H1 (cell line): Measurements from ENCODE around the gene ITPKC. TPM values are rescaled to one million over a fixed set of nuclear protein-coding genes. Genes with fewer than 3 reads are reported as not detected.

ENCODE experiments used
- CTCF ChIA-PET: fragments of 300-600 bp; sonication (Branson Sonifier 250); formaldehyde crosslinking; loops from one replicate; lab custom pipeline; 2021; ENCODE audit not compliant: partially characterized antibody; lab: Charles Lee
- POLR2A ChIA-PET: fragments of 300-600 bp; sonication (Branson Sonifier 250); formaldehyde crosslinking; loops from one replicate; lab custom pipeline; 2021; ENCODE audit warnings: inconsistent platforms; ENCODE audit not compliant: partially characterized antibody; lab: Charles Lee
- DNase-seq, 2 experiments: peaks; one replicate each; pipeline versions ENCODE4 v3.0.0 to v3.0.0-alpha.2; 2010 to 2022; ENCODE audit warnings: low spot score in 2 of 2, low read depth in 1 of 2, mixed read lengths in 1 of 2
- FAIRE-seq: peaks from 2 replicates; lab custom pipeline; 2011; peaks lifted over from hg19 to GRCh38; lab: Jason Lieb, UNC
- H2AFZ ChIP-seq: 2 replicates; pipeline ENCODE4 v1.8.1; 2012; ENCODE audit warnings: low read length, inconsistent platforms
- H2AK5ac ChIP-seq: 2 replicates; pipeline ENCODE4 v1.6.1; 2013; ENCODE audit warnings: low read depth, low read length
- H2BK120ac ChIP-seq: replicated peaks from 2 replicates; pipeline ENCODE3; 2013; ENCODE audit warnings: low read depth, low read length, inconsistent platforms
- H2BK12ac ChIP-seq: 2 replicates; pipeline ENCODE4 v1.6.1; 2013; ENCODE audit warnings: low read depth, low read length
- H2BK15ac ChIP-seq: 2 replicates; pipeline ENCODE4 v1.6.1; 2013; ENCODE audit warnings: low read length
- H2BK20ac ChIP-seq: 2 replicates; pipeline ENCODE4 v1.6.1; 2013; ENCODE audit warnings: low read length
- H2BK5ac ChIP-seq: 2 replicates; pipeline ENCODE4 v1.6.1; 2013; ENCODE audit warnings: low read depth, low read length
- H3K14ac ChIP-seq: 2 replicates; pipeline ENCODE4 v1.6.1; 2013; ENCODE audit warnings: inconsistent platforms; ENCODE audit not compliant: insufficient read length
- H3K18ac ChIP-seq: 2 replicates; pipeline ENCODE4 v1.6.1; 2013; ENCODE audit warnings: low read length; ENCODE audit errors: extremely low read depth
- H3K23ac ChIP-seq: 2 replicates; pipeline ENCODE4 v1.6.1; 2013; ENCODE audit warnings: inconsistent platforms; ENCODE audit not compliant: insufficient read length
- H3K23me2 ChIP-seq: 2 replicates; pipeline ENCODE4 v1.6.1; 2013; ENCODE audit warnings: low read depth, low read length
- H3K27ac ChIP-seq: 2 replicates; pipeline ENCODE4 v1.6.1; 2011; ENCODE audit warnings: low read depth, low read length, inconsistent platforms
- H3K27me3 ChIP-seq, 4 experiments: replicated peaks in 1 of 4; 1 replicate in 1 of 4; 2 replicates in 3 of 4; pipeline versions ENCODE4 v1.6.1 to v1.8.1; 2011 to 2013; ENCODE audit warnings: low read length in 3 of 4, mild to moderate bottlenecking in 3 of 4, inconsistent platforms in 2 of 4, mixed read lengths in 2 of 4, moderate library complexity in 1 of 4; ENCODE audit not compliant: control insufficient read depth in 3 of 4, insufficient read depth in 3 of 4; ENCODE audit errors: extremely low read depth in 1 of 4
- H3K36me3 ChIP-seq, 4 experiments: 2 replicates each; pipeline versions ENCODE4 v1.6.1 to v1.8.1; 2011 to 2013; ENCODE audit warnings: mild to moderate bottlenecking in 4 of 4, low read length in 3 of 4, moderate library complexity in 2 of 4, control low read depth in 1 of 4, inconsistent platforms in 1 of 4; ENCODE audit not compliant: insufficient read depth in 4 of 4, control insufficient read depth in 2 of 4
- H3K4ac ChIP-seq: replicated peaks from 2 replicates; pipeline ENCODE3; 2013; ENCODE audit warnings: low read length, low read depth, mixed read lengths, inconsistent platforms; ENCODE audit not compliant: insufficient read length
- H3K4me1 ChIP-seq, 4 experiments: replicated peaks in 1 of 4; 1 replicate in 1 of 4; 2 replicates in 3 of 4; pipeline versions ENCODE4 v1.6.1 to v1.8.1; 2011 to 2013; ENCODE audit warnings: low read length in 3 of 4, inconsistent platforms in 2 of 4, mixed read lengths in 1 of 4; ENCODE audit not compliant: insufficient read depth in 4 of 4, control insufficient read depth in 3 of 4
- H3K4me2 ChIP-seq, 2 experiments: 2 replicates each; pipeline versions ENCODE4 v1.6.1 to v1.8.1; 2011 to 2013; ENCODE audit warnings: low read depth in 2 of 2, low read length in 2 of 2, control low read depth in 1 of 2, inconsistent platforms in 1 of 2, mild to moderate bottlenecking in 1 of 2; ENCODE audit not compliant: insufficient read depth in 1 of 2
- H3K4me3 ChIP-seq, 4 experiments: fragments of 200-600, 300-600 bp in 1 of 4; sonication (generic), shearing (Covaris generic), sonication (Bioruptor Twin) in 1 of 4; 2 replicates each; pipeline versions ENCODE4 v1.5.1 to v1.8.1; 2011 to 2016; ENCODE audit warnings: low read length in 4 of 4, low read depth in 3 of 4, control low read depth in 2 of 4, inconsistent platforms in 2 of 4, mild to moderate bottlenecking in 2 of 4, mixed read lengths in 1 of 4, moderate library complexity in 1 of 4; ENCODE audit not compliant: insufficient read depth in 2 of 4; ENCODE audit errors: extremely low read depth in 1 of 4
- H3K56ac ChIP-seq: replicated peaks from 2 replicates; pipeline ENCODE3; 2013; ENCODE audit warnings: low read depth, mild to moderate bottlenecking, mixed read lengths, low read length, inconsistent platforms; ENCODE audit not compliant: insufficient read length
- H3K79me1 ChIP-seq: 2 replicates; pipeline ENCODE4 v1.6.1; 2013; ENCODE audit warnings: low read depth, low read length, control low read depth
- H3K79me2 ChIP-seq, 2 experiments: 2 replicates each; pipeline versions ENCODE4 v1.6.1 to v1.8.1; 2012 to 2013; ENCODE audit warnings: low read length in 2 of 2, mild to moderate bottlenecking in 2 of 2, inconsistent platforms in 1 of 2; ENCODE audit not compliant: insufficient read depth in 2 of 2, control insufficient read depth in 1 of 2
- H3K9ac ChIP-seq, 4 experiments: replicated peaks in 1 of 4; 1 replicate in 1 of 4; 2 replicates in 3 of 4; pipeline versions ENCODE4 v1.6.1 to v1.8.1; 2011 to 2013; ENCODE audit warnings: low read depth in 3 of 4, low read length in 3 of 4, control low read depth in 2 of 4, mild to moderate bottlenecking in 2 of 4, moderate library complexity in 2 of 4, inconsistent platforms in 1 of 4; ENCODE audit errors: extremely low read depth in 1 of 4
- H3K9me3 ChIP-seq, 2 experiments: 2 replicates each; pipeline versions ENCODE4 v1.6.1 to v1.8.1; 2012 to 2013; ENCODE audit warnings: mild to moderate bottlenecking in 2 of 2, moderate library complexity in 2 of 2, control low read depth in 1 of 2, inconsistent platforms in 1 of 2, low read depth in 1 of 2, low read length in 1 of 2, mixed read lengths in 1 of 2; ENCODE audit not compliant: insufficient read depth in 2 of 2
- H4K20me1 ChIP-seq, 2 experiments: replicated peaks in 1 of 2; 2 replicates each; pipeline versions ENCODE3 to v1.8.1; 2011 to 2013; ENCODE audit warnings: inconsistent platforms in 2 of 2, low read length in 2 of 2, mild to moderate bottlenecking in 1 of 2; ENCODE audit not compliant: insufficient read depth in 2 of 2, control insufficient read depth in 1 of 2
- H4K5ac ChIP-seq: 2 replicates; pipeline ENCODE4 v1.6.1; 2013; ENCODE audit warnings: low read length, low read depth, mixed read lengths, inconsistent platforms; ENCODE audit not compliant: insufficient read length
- H4K8ac ChIP-seq: 2 replicates; pipeline ENCODE4 v1.8.0; 2013; ENCODE audit warnings: mild to moderate bottlenecking, moderate library complexity, low read length, inconsistent platforms; ENCODE audit not compliant: insufficient read depth; ENCODE audit errors: extremely low read depth
- H4K91ac ChIP-seq: replicated peaks from 2 replicates; pipeline ENCODE3; 2013; ENCODE audit warnings: low read length, mixed read lengths, inconsistent platforms; ENCODE audit not compliant: insufficient read length
- CBX8 ChIP-seq: fragments of 300-800, 300-1000 bp; sonication (generic); IDR thresholded peaks from 2 replicates; pipeline ENCODE4 v1.7.1; 2016; ENCODE audit warnings: low read depth, low read length, borderline replicate concordance
- CREB1 ChIP-seq: IDR thresholded peaks from 2 replicates; pipeline ENCODE4 v1.6.1; 2012; ENCODE audit warnings: inconsistent platforms
- GTF2F1 ChIP-seq: IDR thresholded peaks from 2 replicates; pipeline ENCODE4 v1.6.1; 2012; ENCODE audit warnings: low read depth, low read length, improper control_type of control experiment, borderline replicate concordance
- HDAC2 ChIP-seq, 2 experiments: fragments of 300-600 bp in 1 of 2; sonication (generic) in 1 of 2; IDR thresholded peaks; 2 replicates each; pipeline ENCODE4 v1.6.1; 2011 to 2012; ENCODE audit warnings: low read depth in 2 of 2, low read length in 2 of 2, mild to moderate bottlenecking in 2 of 2, moderate library complexity in 2 of 2, borderline replicate concordance in 1 of 2, inconsistent platforms in 1 of 2
- NANOG ChIP-seq: IDR thresholded peaks from 2 replicates; pipeline ENCODE4 v1.6.1; 2011; ENCODE audit warnings: low read length, low read depth, mild to moderate bottlenecking, inconsistent platforms; ENCODE audit not compliant: insufficient read depth, poor library complexity, severe bottlenecking
- RBBP5 ChIP-seq: IDR thresholded peaks from 2 replicates; pipeline ENCODE4 v1.7.1; 2012; ENCODE audit warnings: low read depth, mild to moderate bottlenecking, inconsistent platforms, low read length, moderate library complexity, borderline replicate concordance
- RXRA ChIP-seq: IDR thresholded peaks from 2 replicates; pipeline ENCODE4 v1.6.1; 2011; ENCODE audit warnings: low read depth, mild to moderate bottlenecking, low read length, moderate library complexity; ENCODE audit not compliant: insufficient read depth
- SIN3A ChIP-seq, 2 experiments: IDR thresholded peaks in 1 of 2; conservative IDR thresholded peaks in 1 of 2; 2 replicates each; pipeline ENCODE4 v1.6.1; 2011 to 2012; ENCODE audit warnings: low read length in 2 of 2, improper control_type of control experiment in 1 of 2, low read depth in 1 of 2, mild to moderate bottlenecking in 1 of 2
- TAF7 ChIP-seq: optimal IDR thresholded peaks from 2 replicates; pipeline ENCODE3; 2011; ENCODE audit warnings: low read depth, mild to moderate bottlenecking, inconsistent platforms, low read length, moderate library complexity, borderline replicate concordance
- ZNF274 ChIP-seq: IDR thresholded peaks from 2 replicates; pipeline ENCODE4 v1.7.0; 2012; ENCODE audit warnings: low read length, borderline replicate concordance; ENCODE audit errors: extremely low read depth
- WGBS, 2 experiments: shearing (Covaris generic) in 1 of 2; methylation state at CpG; one replicate each; pipeline versions ENCODE4 v1.1.6 to v1.1.7; 2013 to 2015; ENCODE audit warnings: low lambda C conversion rate in 2 of 2, mixed read lengths in 2 of 2, inconsistent platforms in 1 of 2, low coverage in 1 of 2, missing lambda C conversion rate in 1 of 2; ENCODE audit not compliant: insufficient replicate concordance in 2 of 2, insufficient coverage in 1 of 2, insufficient read length in 1 of 2; ENCODE audit errors: extremely low coverage in 1 of 2, missing lambda C conversion rate in 1 of 2; 5-methylcytosine and 5-hydroxymethylcytosine counted together
- polyA plus RNA-seq, 7 experiments: library from polyadenylated mRNA; depleted of rRNA in 3 of 7; stranded (reverse) in 5 of 7; unstranded in 2 of 7; fragments of >200 nt in 5 of 7; fragments of 200-250 nt in 2 of 7; gene quantifications; 1 replicate in 5 of 7; 2 replicates in 1 of 7; 4 replicates in 1 of 7; pipeline versions ENCODE4 v1.2.1 to v1.2.3, GENCODE V29; 2011 to 2013; ENCODE audit warnings: missing spikeins in 2 of 7, mixed read lengths in 2 of 7
- total RNA-seq: library from RNA; stranded (reverse); fragmentation: NEBNext Ultra II Directional; extraction: Animal tissue kit (Norgen Biotek cat#: 25700); gene quantifications from 2 replicates; pipeline ENCODE4 v1.2.1, GENCODE V29; 2021

Gene ITPKC
- total and polyA plus RNA-seq, 2 of the 8 experiments (the other 6 are each of a cell fraction or from before 2014, with no cell fraction given), result 5.2 to 8.9 TPM

- ChIA-PET CTCF (interaction anchor here (1.0 kb wide), 1 partner anchor 38 kb away, joined by 3 read pairs; no protein-coding TSS in a partner anchor), POLR2A (interaction anchor here (1.3 to 1.5 kb wide), 2 partner anchors 18 to 134 kb away, joined by 3 to 5 read pairs; no protein-coding TSS in a partner anchor)
- no peak overlapping the region for H2BK120ac ChIP-seq
- H3K27me3 ChIP-seq, result no peaks in the 10 kb centered on the region; a peak in 1 of 7 replicates
- H4K91ac ChIP-seq, result no peak overlapping the region
- H3K9me3 ChIP-seq, result no peaks in the 10 kb centered on the region
- H3K23ac ChIP-seq, result no peak overlapping the region
- FAIRE-seq (no peak), DNase-seq (no peak)
- H4K8ac ChIP-seq, result no peak overlapping the region
- H2AK5ac ChIP-seq, result no peak overlapping the region
- H2BK5ac ChIP-seq, result no peak overlapping the region
- no peak overlapping the region for H2AFZ ChIP-seq
- H3K56ac ChIP-seq, result no peak overlapping the region
- no peaks in the 10 kb centered on the region for H3K79me1 ChIP-seq
- H3K36me3 ChIP-seq, result peaks cover 9 to 61% (median 34%) of the 10 kb centered on the region in 4 experiments; a peak in 7 of 8 replicates
- H3K18ac ChIP-seq, result no peak overlapping the region
- no peak overlapping the region for H3K27ac ChIP-seq
- no peaks in the 10 kb centered on the region for H3K4me1 ChIP-seq
- H4K20me1 ChIP-seq, result peaks cover 0 to 11% of the 10 kb centered on the region in 2 experiments
- H3K4me3 ChIP-seq, result no peak overlapping the region
- H3K4ac ChIP-seq, result no peak overlapping the region
- TF ChIP-seq RBBP5, result no peak
- no peak for TF ChIP-seq CBX8
- no peak for TF ChIP-seq HDAC2 (IDR thresholded peaks at IDR 0.05; ENCODE audit: borderline replicate concordance in 1 of 2, low read depth in 2 of 2, low read length in 2 of 2)
- no peak for TF ChIP-seq CREB1
- no peak for TF ChIP-seq SIN3A (conservative IDR thresholded peaks at IDR 0.05 in 1 of 2, IDR thresholded peaks at IDR 0.05 in 1 of 2; ENCODE audit: low read depth in 1 of 2, low read length in 2 of 2)
- TF ChIP-seq NANOG, result no peak
- TF ChIP-seq TAF7, result no peak
- no peak for TF ChIP-seq RXRA
- no peak for TF ChIP-seq GTF2F1
- no peak for TF ChIP-seq ZNF274
- no peak overlapping the region for H3K4me2 ChIP-seq
- 92% methylated on average over 7 of the region's 7 CpGs; no CpG with 5 or more reads in 1 of the 2 experiments for WGBS, 2 experiments
- H2BK12ac ChIP-seq, result no peak overlapping the region
- no peak overlapping the region for H3K9ac ChIP-seq
- H4K5ac ChIP-seq, result no peak overlapping the region
- H2BK15ac ChIP-seq, result no peak overlapping the region
- H2BK20ac ChIP-seq, result no peak overlapping the region
- H3K23me2 ChIP-seq, result peaks cover 2% of the 10 kb centered on the region; the same call in 1 of the 2 replicates
- H3K79me2 ChIP-seq, result no peaks in the 10 kb centered on the region
- no peak overlapping the region for H3K14ac ChIP-seq
These were observed 44.2 kb upstream of the ITPKC start for GRCh38 chr19:40672573-40673299.
